ENCODE measurements around the gene CAPN5. TPM values are rescaled to one million over a fixed set of nuclear protein-coding genes. Genes with fewer than 3 reads are reported as not detected.

The CAPN5 gene
- total RNA-seq, 1 donor from 2014 or later = 17.2 TPM

DNA sequence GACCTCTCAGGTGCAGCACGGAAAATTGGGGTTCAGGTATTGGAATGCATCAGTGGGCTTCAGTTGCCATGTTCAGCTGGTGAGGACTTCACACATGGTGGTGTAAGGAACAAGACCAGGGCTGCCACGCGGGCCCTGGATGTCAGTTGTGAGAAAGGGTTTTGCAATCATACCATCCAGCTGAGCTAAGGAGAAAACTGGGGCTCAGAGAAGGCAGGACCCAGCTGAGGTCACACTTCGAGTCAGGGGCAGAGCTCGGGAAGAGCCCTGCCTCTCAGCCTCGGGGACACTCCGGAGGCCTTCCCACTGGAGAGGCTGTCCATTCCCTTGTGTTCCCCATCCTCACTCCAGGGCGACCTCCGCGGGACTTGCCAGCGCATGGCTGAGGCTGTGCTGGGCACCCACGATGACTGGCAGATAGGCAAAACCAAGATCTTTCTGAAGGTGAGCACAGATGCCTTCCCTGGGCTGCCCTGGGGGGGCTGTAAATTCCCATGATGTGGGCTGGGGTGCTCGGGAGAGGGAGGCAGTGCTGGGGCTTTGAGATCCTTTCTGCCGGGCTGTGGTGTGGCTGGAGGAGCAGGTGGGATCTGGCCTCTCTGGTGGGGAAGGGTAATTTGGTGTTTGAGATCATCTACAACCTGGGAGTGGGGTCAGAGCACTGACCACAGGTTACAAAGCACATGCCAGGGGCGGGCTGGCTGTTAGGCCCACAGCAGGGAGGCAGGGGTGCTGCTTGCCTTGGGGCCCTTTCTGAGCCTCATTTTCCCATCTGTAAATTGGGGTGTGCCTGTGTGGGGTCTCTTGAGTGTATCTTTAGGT is 108.5 kb downstream of the CAPN5 start:
- DNase-seq = no peak

Other genes starting within 250 kb of the CAPN5 start
- gene ACER3, start 206.1 kb upstream of the CAPN5 start, total RNA-seq = 21.5 TPM
- not detected for gene B3GNT6, start 32.6 kb upstream of the CAPN5 start, total RNA-seq
- gene OMP, start 35.9 kb downstream of the CAPN5 start, total RNA-seq = not detected
- gene MYO7A, start 61.3 kb downstream of the CAPN5 start, total RNA-seq = 0.47 TPM
- not detected for gene GDPD4, start 234.7 kb downstream of the CAPN5 start, total RNA-seq